Measurements from ENCODE around the gene KPNA5. TPM values are rescaled to one million over a fixed set of nuclear protein-coding genes. Genes with fewer than 3 reads are reported as not detected.

The KPNA5 gene
- total RNA-seq, 1 experiment from 2014 or later, result 10.5 TPM

GRCh38 chr6:116665464-116665863 lies 15.5 kb upstream of the KPNA5 start:
- Histone ChIP-seq H3K4me1 (ENCODE audit: insufficient read depth, low read length) (no peaks in the 10 kb centered on the region), H3K79me2 (ENCODE audit: insufficient read depth, low read length) (peaks cover 9% of the 10 kb centered on the region; the same call in 1 of the 2 replicates), H3K14ac (ENCODE audit: insufficient read depth, low read length) (no peak overlapping the region), H3K18ac (ENCODE audit: insufficient read length, low read depth, low read length) (no peak overlapping the region), H2AFZ (ENCODE audit: low read length) (no peak overlapping the region), H3T11ph (ENCODE audit: low read length) (no peak overlapping the region), H3K27ac (ENCODE audit: insufficient read length, low read depth, low read length) (no peak overlapping the region), H3K23me2 (ENCODE audit: insufficient read length, low read depth, low read length, poor library complexity, severe bottlenecking) (peaks cover 5% of the 10 kb centered on the region), H3K4me2 (ENCODE audit: insufficient read depth, insufficient read length, low read length) (no peak overlapping the region), H2BK5ac (ENCODE audit: insufficient read length, low read length) (no peak overlapping the region), H2BK120ac (ENCODE audit: low read depth, low read length, poor library complexity, severe bottlenecking) (no peak overlapping the region), H3K79me1 (ENCODE audit: insufficient read depth, low read depth, low read length, poor library complexity, severe bottlenecking) (peaks cover 10% of the 10 kb centered on the region), H3K9ac (ENCODE audit: extremely low read depth, insufficient read length, low read length) (no peak overlapping the region), H4K91ac (ENCODE audit: insufficient read length, low read depth, low read length) (no peak overlapping the region), H4K8ac (replicated peaks; ENCODE audit: insufficient read length, low read depth, low read length) (no peak overlapping the region), H2AK5ac (ENCODE audit: insufficient read length, low read length) (no peak overlapping the region), H2BK15ac (ENCODE audit: low read depth, low read length) (no peak overlapping the region), H3K9me3 (ENCODE audit: control insufficient read depth, low read depth, low read length) (no peaks in the 10 kb centered on the region), H4K5ac (ENCODE audit: insufficient read length, low read depth, low read length) (no peak overlapping the region), H2BK12ac (ENCODE audit: insufficient read length, low read depth, low read length) (no peak overlapping the region), H3K23ac (ENCODE audit: insufficient read length, low read depth, low read length) (no peak overlapping the region), H2BK20ac (ENCODE audit: low read depth, low read length, poor library complexity, severe bottlenecking) (no peak overlapping the region), H3K56ac (ENCODE audit: insufficient read length, low read depth, low read length) (no peak overlapping the region), H3K4ac (ENCODE audit: low read depth, low read length) (no peak overlapping the region), H3K27me3 (ENCODE audit: insufficient read depth, low read length) (no peaks in the 10 kb centered on the region), H4K20me1 (ENCODE audit: control insufficient read depth, insufficient read depth, insufficient read length) (no peaks in the 10 kb centered on the region)
- WGBS (ENCODE audit: extremely low coverage, insufficient read length, low lambda C conversion rate), result no CpG with 5 or more reads among the region's 7 CpGs
- Mint-ChIP-seq H3K27ac (peak overlapping the region in 1 of 3 experiments; percentile 68; a peak in 1 of 7 replicates), H3K9me3 (peaks cover 0 to 3% of the 10 kb centered on the region in 2 experiments; a peak in 1 of 5 replicates), H3K27me3 (ENCODE audit: low read depth) (no peaks in the 10 kb centered on the region), H3K4me1 (peaks cover 16 to 18% of the 10 kb centered on the region in 2 experiments), H3K36me3 (ENCODE audit: insufficient read depth in 1 of 3, low read depth in 3 of 3) (peaks cover 0 to 5% (median 3%) of the 10 kb centered on the region in 3 experiments; a peak in 3 of 7 replicates), H3K4me3 (peak overlapping the region; percentile 5 to 64; a peak in 2 of 5 replicates)
- DNase-seq, result no peak
- no peak for TF ChIP-seq CTCF (conservative IDR thresholded peaks at IDR 0.05)

Data from H9 (cell line).